Thoracic aorta (tissue), 2 donors: ENCODE results near the gene CALHM5. TPM values are rescaled to one million over a fixed set of nuclear protein-coding genes. Genes with fewer than 3 reads are reported as not detected.

Experiments
- ATAC-seq: fragments of 150-250 bp; one replicate; pipeline ENCODE4 v1.8.0; 2017; ENCODE audit warnings: low read depth; ENCODE audit not compliant: insufficient number of reproducible peaks, low FRiP score
- DNase-seq: peaks from one replicate; pipeline ENCODE4 v3.0.0-alpha.2; 2020; ENCODE audit warnings: low spot score
- H3K27ac ChIP-seq, 2 donors: fragments of 200-600 bp; sonication (generic); 1 replicate in 1 of 2; 2 replicates in 1 of 2; pipeline ENCODE4 v1.5.1; 2016; ENCODE audit warnings: mild to moderate bottlenecking in 2 of 2, moderate library complexity in 2 of 2
- H3K27me3 ChIP-seq: fragments of 200-600 bp; sonication (generic); replicated peaks from 2 replicates; pipeline ENCODE4 v1.6.0; 2016; ENCODE audit warnings: mild to moderate bottlenecking; ENCODE audit not compliant: insufficient read depth
- H3K36me3 ChIP-seq: fragments of 200-600 bp; sonication (generic); one replicate; pipeline ENCODE4 v1.5.1; 2016
- H3K4me1 ChIP-seq, 2 donors: fragments of 200-600 bp; sonication (generic); 1 replicate in 1 of 2; 2 replicates in 1 of 2; pipeline versions ENCODE4 v1.5.1 to v1.6.0; 2016; ENCODE audit warnings: low read depth in 2 of 2, mild to moderate bottlenecking in 1 of 2; ENCODE audit not compliant: control insufficient read depth in 1 of 2
- H3K4me3 ChIP-seq: fragments of 200-600 bp; sonication (generic); 2 replicates; pipeline ENCODE4 v1.5.1; 2016; ENCODE audit warnings: mild to moderate bottlenecking
- H3K9me3 ChIP-seq: fragments of 200-600 bp; sonication (generic); 2 replicates; pipeline ENCODE4 v1.5.1; 2016
- total RNA-seq, 2 donors: library from RNA; depleted of rRNA; stranded (reverse); fragments of >200 nt; gene quantifications; one replicate each; pipeline versions ENCODE4 v1.1.0 to v1.2.3, GENCODE V29; 2016
- TF ChIP-seq, protein P1 (sequence below): fragments of 200-600 bp; sonication (generic); IDR thresholded peaks from one replicate; pipeline ENCODE4 v1.5.1; 2019; ENCODE audit warnings: antibody characterized with exemption

CALHM5 gene
- total RNA-seq, 2 donors from 2014 or later: 14.0 to 16.7 TPM

DNA sequence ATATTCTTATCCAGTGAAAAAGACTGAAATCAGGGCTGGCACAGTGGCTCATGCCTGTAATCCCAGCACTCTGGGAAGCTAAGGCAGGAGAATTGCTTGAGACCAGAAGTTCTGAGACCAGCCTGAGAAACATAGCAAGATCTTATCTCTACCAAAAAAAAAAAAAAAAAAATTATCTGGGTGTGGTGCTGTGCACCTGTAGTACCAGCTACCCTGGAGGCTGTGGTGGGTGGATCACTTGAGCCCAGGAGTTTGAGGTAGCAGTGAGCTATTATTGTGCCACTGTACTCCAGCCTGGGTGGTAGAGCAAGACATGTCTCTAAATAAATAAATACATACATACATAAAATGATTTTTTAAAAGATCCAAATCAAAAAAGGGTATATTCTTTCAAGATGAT lies 43.9 kb upstream of the CALHM5 start:
- no peak overlapping the region for H3K4me3 ChIP-seq
- no peak for ATAC-seq
- H3K27me3 ChIP-seq: no peaks in the 10 kb centered on the region
- no peaks in the 10 kb centered on the region for H3K36me3 ChIP-seq
- H3K9me3 ChIP-seq: no peaks in the 10 kb centered on the region
- no peak for DNase-seq
- peaks cover 1 to 4% of the 10 kb centered on the region in 2 donors for H3K4me1 ChIP-seq
- H3K27ac ChIP-seq: no peak overlapping the region
- TF ChIP-seq, protein P1, sequence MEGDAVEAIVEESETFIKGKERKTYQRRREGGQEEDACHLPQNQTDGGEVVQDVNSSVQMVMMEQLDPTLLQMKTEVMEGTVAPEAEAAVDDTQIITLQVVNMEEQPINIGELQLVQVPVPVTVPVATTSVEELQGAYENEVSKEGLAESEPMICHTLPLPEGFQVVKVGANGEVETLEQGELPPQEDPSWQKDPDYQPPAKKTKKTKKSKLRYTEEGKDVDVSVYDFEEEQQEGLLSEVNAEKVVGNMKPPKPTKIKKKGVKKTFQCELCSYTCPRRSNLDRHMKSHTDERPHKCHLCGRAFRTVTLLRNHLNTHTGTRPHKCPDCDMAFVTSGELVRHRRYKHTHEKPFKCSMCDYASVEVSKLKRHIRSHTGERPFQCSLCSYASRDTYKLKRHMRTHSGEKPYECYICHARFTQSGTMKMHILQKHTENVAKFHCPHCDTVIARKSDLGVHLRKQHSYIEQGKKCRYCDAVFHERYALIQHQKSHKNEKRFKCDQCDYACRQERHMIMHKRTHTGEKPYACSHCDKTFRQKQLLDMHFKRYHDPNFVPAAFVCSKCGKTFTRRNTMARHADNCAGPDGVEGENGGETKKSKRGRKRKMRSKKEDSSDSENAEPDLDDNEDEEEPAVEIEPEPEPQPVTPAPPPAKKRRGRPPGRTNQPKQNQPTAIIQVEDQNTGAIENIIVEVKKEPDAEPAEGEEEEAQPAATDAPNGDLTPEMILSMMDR: no peak

DNA sequence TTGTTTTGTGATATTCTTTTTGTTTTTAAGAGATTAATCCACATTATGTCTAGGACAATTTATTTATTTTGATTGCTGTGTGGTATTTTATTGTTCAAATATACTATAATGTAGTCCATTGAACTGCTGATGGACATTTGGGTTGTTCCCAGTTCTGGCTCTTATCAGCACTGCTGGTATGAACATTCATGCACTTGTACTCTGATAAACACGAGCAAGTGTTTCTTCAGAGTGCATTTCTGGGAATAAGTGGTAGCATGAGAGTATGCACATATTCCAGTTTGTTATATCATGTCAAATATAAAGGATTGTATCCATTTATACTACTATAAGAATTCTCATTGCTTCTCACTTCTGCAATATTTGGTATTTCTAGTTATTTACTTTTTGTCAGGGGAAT lies 43.1 kb upstream of the CALHM5 start:
- Histone ChIP-seq H3K36me3 (no peaks in the 10 kb centered on the region), H3K9me3 (no peaks in the 10 kb centered on the region), H3K4me3 (no peak overlapping the region), H3K27ac (no peak overlapping the region), H3K4me1 (no peaks in the 10 kb centered on the region), H3K27me3 (no peaks in the 10 kb centered on the region)
- TF ChIP-seq, protein P1: no peak
- DNase-seq (no peak), ATAC-seq (no peak)

DNA sequence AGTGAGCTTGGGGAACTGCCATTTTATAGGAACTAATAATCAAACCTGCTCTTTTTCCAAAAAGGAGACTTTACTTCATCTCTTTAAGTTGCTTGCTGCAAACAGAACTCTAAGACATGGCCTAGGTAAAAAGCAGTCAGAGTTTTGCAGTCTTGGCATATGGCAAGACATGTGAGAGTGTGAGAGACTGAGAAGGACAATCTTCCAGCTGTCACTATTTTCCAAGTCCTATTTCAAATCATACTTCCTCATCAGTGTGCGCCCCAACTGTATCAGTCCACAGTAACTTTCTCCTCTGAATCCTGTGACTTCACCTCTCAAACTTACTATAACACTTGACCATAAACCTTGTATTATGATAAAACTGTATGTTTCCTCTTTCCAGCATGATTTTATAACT lies 39.9 kb upstream of the CALHM5 start:
- Histone ChIP-seq H3K4me3 (no peak overlapping the region), H3K27ac (no peak overlapping the region), H3K9me3 (no peaks in the 10 kb centered on the region), H3K27me3 (no peaks in the 10 kb centered on the region), H3K36me3 (no peaks in the 10 kb centered on the region), H3K4me1 (no peaks in the 10 kb centered on the region)
- TF ChIP-seq, protein P1: no peak
- no peak for DNase-seq
- ATAC-seq: no peak

DNA sequence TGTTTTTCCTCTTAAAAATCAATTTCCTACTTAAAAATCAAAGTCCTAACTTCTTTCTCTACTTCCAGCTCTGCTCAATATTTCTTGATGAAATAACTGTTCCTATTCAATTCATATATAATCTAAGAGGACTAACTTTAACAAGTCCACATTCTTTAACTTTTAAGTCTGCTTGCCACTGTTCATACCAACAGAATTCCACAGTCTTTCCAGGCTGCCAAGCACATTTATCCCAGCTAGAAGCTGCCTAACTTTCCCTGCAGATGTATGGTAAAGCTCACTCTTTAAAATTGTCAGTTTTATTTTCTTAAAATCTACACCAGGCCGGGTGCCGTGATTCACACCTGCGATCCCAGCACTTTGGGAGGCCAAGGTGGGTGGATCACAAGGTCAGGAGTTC lies 38.7 kb upstream of the CALHM5 start:
- H3K4me3 ChIP-seq: no peak overlapping the region
- no peak for ATAC-seq
- DNase-seq: no peak
- no peaks in the 10 kb centered on the region for H3K4me1 ChIP-seq
- TF ChIP-seq, protein P1: no peak
- H3K36me3 ChIP-seq: no peaks in the 10 kb centered on the region
- no peaks in the 10 kb centered on the region for H3K27me3 ChIP-seq
- H3K9me3 ChIP-seq: no peaks in the 10 kb centered on the region
- no peak overlapping the region for H3K27ac ChIP-seq

DNA sequence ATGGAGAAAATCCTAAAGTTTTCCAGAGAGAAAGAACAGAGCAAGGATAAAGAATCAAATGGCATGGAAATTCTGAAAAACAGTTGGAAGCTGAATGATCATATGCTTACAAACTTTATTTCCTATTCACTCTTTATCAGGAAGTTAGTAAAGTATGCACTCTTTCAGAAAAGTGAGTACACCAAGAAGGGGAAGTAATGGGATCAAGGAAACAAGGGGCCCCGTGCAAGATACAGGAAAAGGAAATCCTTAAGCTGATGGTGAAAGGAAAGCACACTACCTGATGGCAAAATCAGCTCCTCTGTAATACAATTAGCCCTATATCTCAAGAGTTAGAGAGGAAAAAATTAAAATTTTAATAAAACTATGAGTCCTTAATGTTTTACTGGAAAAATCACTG lies 36.3 kb upstream of the CALHM5 start:
- Histone ChIP-seq H3K27me3 (no peaks in the 10 kb centered on the region), H3K4me3 (no peak overlapping the region), H3K4me1 (no peaks in the 10 kb centered on the region), H3K36me3 (no peaks in the 10 kb centered on the region), H3K9me3 (no peaks in the 10 kb centered on the region), H3K27ac (no peak overlapping the region)
- TF ChIP-seq, protein P1: no peak
- ATAC-seq: no peak
- DNase-seq: no peak
